GM12874 (cell line): ENCODE data around the gene MIAT.

ENCODE experiments used
- TF ChIP-seq, protein P1 (sequence below): IDR thresholded peaks from 2 replicates; pipeline ENCODE4 v1.5.1; 2011; ENCODE audit warnings: low read depth, mild to moderate bottlenecking, control low read depth, low read length, moderate library complexity; ENCODE audit not compliant: insufficient read depth

The MIAT gene

DNA sequence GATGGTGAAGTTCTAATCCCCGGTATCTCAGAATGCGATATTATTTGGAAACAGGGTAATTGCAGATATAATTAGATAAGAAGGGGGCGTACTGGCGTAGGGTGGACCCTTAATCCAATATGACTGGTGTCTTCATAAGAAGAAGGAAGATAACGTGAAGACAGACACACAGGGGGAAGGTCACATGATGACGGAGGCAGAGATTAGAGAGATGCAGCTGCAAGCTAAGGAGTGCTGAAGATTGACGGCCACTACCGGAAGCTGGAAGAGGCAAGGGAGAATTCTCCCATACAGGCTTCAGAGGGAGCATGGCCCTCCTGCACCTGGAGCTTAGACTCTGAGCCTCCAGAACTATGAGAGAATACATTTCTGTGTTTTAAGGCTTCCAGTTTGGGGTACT is 54.8 kb downstream of the MIAT start:
- TF ChIP-seq, protein P1, sequence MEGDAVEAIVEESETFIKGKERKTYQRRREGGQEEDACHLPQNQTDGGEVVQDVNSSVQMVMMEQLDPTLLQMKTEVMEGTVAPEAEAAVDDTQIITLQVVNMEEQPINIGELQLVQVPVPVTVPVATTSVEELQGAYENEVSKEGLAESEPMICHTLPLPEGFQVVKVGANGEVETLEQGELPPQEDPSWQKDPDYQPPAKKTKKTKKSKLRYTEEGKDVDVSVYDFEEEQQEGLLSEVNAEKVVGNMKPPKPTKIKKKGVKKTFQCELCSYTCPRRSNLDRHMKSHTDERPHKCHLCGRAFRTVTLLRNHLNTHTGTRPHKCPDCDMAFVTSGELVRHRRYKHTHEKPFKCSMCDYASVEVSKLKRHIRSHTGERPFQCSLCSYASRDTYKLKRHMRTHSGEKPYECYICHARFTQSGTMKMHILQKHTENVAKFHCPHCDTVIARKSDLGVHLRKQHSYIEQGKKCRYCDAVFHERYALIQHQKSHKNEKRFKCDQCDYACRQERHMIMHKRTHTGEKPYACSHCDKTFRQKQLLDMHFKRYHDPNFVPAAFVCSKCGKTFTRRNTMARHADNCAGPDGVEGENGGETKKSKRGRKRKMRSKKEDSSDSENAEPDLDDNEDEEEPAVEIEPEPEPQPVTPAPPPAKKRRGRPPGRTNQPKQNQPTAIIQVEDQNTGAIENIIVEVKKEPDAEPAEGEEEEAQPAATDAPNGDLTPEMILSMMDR: no peak

DNA sequence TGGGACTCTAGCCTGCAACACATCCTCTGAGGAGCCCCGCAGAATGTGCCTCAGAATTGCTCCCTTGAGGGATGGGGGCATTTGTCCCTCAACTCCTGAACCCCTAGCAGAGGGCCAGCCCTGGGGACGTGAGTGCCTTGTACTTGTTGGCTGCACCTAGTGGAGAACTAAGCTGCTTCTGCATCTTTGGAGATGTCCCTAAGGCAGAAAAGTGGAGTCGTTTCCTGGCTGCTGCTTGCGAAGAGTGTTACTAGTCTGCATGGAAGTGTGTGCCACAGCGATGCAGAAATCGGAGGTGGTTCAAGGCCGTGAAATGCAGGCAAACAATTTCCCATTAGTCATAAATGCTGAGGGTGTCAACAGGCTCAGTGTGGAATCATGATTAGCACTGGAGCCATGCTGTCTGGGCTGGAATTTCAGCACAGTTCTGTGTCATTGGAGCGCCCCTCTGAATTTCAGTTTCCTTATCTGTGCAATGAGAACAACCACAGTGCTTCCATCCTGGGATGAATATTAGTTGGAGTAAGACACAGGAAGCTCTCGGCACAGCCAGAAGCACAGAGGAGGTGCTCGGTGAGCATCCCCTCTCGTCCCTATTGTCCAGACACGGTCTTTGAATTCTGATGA is 56.5 kb downstream of the MIAT start:
- TF ChIP-seq, protein P1: no peak

DNA sequence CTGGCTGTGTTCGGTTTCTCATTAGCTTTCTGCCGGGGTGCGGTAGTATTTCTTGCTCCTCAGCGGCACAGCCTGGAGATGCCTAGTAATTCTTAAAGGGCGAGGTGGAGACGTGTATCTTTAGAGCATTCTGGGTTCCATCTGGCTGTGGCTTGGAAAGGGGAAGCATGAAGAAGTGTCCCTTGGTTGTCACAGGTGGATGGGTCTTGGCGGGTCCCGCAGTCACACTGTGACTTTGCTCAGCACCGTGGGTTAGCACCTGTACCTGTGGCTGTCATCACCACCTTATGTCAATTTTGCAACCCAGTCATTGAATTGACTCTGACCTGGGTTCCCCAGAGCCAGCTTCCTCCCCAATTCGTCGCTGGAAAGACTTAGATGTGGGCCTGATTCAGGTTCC is 57.6 kb downstream of the MIAT start:
- TF ChIP-seq, protein P1: no peak

DNA sequence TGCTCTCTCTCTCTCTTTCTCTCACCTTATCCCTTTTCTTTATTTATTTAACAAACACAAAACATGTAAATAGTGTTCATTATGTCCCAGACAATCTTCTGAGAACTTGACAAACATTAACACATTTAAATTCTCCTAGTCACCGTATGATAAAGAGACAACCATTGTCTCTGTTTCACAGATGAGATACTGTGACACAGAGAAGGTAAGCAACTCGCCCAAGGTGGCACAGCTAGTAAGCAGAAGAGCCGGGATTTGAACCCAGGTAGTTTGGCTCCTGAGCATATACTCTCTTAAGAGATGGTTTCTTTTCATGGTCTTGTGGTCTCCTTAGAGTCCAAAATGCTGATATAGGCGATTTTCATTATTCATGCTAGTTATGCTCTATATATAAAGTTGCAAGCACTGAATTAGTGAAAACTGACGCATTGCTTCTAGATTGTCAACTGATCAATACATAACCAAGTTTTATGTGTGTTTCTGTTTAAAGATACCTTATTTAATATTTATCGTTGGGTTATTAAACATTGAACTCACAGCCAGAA is 58.1 kb downstream of the MIAT start:
- TF ChIP-seq, protein P1: no peak

DNA sequence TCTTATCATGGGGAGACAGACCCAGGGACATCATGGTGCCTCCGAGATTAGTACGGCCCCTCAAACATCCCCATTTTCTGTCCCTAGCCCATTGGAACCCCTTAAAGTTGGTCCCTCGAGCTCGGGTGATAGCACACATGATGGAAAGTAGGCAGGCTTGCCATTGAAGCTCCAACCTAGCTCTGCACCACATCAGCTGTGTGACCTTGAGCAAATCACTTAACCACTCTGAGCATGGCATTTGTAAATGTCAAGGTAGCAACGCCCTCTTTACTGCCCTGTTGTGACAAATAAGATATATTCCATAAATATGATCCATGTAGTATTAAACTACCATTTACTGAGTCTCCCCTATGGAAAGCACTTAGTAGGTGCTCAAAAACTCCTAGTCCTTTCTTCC is 61.1 kb downstream of the MIAT start:
- TF ChIP-seq, protein P1: no peak

DNA sequence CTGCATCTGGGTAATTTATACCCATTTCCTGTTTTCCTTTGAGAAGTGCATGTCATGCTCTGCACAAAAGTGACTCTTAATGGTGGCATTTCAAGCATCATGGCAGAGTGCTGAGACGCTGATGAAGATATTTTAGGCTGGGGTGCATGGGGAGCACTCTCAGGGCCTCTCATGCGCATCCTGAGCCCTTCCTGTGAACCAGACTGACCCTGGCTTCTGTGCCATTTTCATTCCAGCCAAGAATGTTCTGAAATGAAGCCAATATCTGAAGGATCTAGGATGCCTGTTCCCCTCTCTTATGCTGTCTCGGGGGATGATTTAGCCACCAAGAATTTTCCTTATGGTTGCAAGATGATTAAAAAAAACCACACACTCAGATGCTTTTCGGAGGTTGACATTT is 61.5 kb downstream of the MIAT start:
- TF ChIP-seq, protein P1: no peak

DNA sequence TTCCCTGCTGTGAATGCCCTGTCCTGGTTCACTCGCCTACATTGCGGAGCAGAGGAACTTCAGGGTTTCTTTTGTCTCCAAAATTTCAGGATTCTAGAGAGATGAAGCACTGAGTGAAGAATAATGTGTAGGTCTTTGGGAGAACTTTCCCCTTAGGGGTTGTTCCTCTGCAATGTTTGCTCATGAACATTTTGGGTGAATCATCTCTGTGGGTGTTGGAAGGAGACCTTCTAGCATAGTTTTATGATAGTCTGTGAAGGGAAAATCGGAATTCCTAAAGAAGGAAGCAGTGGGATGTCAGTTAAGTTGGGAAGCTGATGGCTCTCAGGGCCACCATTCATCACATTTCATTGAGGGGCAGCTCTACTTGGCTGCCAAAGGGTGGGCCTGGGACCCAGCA is 64.8 kb downstream of the MIAT start:
- TF ChIP-seq, protein P1: no peak
